ENCODE data around the gene LCN12.
"Not testable (repeated sequence)": the region's sequence is repeated elsewhere in the genome, so short reads cannot be mapped to it uniquely, and the experiment has no call there.

LCN12 gene

DNA sequence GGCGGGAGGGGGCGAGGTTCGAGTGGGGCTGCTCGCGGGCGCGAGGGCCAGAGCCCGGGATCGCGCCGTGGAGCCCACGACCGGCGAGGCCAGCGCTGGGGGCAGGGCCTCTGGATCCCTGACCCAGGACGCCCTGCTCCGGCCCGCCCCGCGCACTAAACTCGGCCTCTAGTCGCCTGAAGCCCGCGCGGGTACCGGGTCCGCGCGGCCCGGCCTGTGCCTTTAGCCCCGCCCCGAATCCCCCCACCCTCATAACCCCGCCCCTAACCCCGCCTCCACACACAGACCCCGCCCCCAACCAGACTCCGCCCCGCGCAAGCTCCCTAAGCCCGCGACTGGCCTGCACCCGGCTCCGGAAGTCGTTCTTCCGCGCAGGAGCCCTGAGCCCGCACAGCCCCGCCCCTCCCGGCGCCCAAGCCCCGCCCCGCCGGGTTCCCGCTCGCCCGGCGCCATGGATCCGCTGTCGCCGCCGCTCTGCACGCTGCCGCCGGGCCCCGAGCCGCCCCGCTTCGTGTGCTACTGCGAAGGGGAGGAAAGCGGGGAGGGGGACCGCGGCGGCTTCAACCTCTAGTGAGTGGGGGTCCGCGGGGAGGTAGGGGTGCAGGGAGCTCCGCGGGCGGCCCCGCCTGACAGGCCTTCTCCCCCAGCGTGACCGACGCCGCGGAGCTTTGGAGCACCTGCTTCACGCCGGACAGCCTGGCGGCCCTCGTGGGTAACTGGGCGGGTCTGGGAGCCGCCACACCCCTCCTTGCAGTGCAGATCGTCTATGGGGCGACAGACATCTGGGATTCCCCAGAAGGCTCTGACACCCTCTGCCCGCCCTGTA is 40.1 kb downstream of the LCN12 start, which contains the start of gene PAXX:
Gene PAXX (plus strand): TSS at position 430 of the 826 bp plus-strand sequence. CDS start 22 bp downstream, at position 452.
- peak; percentile 90 to 92 for DNase-seq

DNA sequence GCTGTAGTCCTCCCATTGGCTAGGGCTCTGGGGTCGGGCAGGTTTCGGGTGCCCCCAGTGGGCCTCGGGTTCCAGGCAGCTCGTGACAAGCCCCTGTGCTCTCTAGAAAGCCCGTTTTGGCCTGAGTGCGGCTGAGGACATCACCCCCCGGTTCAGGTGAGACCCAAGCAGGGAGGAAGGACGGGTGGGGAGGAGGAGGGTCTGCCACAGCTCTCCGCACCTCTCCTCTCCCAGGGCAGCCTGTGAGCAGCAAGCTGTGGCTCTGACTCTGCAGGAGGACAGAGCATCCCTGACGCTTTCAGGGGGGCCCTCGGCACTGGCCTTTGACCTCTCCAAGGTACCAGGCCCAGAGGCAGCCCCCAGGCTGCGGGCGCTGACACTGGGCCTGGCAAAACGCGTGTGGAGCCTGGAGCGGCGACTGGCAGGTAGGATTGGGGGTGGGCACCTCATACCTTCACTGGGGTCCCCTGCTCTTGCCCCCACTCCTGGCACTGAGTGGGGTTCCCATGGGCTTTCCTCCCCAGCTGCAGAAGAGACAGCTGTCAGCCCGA is 40.8 kb downstream of the LCN12 start:
- DNase-seq, result no peak

DNA sequence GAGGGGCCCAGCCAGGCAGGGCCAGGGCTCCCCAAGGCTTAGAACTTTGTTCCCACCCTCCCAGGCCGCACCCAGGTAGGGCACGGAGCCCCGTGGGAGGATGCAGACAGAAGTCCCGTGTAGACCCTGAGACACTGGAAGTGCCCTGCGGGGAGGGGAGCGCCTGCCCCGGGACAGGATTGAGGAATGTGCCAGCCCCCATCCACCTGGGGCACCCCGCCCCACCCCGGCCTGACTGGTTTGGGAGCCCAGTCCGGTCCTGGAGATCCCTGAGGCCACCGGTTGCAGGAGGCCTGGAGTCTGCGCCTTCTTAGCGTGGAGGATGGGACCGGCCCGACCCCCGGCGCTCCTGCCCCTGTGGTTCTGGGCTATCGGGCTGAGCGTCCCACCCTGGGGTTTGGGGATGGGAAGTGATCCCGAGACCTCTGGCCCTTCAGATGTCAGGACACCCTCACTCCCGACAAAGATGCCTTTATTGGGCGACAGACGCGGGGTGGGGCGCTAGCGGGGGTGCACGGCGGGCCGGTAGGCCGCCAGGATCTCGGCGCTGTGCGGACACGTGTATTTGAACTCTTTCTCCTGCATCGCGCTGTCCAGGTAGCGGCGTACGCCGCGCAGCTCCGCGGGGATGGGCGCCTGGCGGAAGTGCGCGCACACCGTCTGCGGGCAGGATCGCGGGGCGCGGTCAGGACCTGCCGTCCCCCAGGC is 42.3 kb downstream of the LCN12 start:
- no peak for DNase-seq

DNA sequence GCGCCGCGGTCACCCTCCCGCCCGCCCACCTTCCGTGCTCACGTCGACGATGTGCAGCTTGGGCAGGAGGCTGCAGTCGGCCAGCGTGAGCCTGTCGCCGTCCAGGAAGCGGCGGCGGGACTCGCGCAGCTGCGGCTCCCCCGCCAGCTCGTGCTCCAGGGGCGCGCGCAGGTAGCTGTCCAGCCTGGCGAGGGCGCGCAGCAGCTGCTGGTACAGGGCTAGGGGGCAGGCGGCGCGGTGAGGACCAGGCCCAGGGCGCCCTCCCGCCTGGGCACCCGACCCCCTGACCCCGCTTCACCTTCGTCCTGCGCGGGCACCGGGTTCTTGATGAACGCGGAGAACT is 42.8 kb downstream of the LCN12 start:
- DNase-seq, result no peak

DNA sequence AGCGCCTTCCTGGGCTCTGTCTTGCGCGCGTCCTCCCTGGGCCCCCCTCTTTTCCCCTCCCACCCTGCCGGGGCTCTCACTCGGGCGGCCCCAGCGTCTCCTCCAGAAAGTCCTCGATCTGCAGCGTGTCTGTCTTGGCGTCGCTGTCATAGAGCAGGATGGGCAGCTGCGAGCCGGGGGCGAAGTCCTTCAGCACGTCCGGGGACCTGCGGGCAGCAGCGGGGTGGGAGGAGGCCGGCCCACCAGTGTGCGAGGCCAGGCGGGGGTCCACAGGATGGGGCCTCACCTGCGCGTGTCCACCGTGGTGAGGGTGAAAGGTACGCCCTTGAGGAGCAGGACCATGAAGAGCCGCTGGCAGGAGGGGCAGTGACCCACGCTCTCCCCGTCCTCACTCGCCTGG is 43.3 kb downstream of the LCN12 start:
- DNase-seq, result no peak

DNA sequence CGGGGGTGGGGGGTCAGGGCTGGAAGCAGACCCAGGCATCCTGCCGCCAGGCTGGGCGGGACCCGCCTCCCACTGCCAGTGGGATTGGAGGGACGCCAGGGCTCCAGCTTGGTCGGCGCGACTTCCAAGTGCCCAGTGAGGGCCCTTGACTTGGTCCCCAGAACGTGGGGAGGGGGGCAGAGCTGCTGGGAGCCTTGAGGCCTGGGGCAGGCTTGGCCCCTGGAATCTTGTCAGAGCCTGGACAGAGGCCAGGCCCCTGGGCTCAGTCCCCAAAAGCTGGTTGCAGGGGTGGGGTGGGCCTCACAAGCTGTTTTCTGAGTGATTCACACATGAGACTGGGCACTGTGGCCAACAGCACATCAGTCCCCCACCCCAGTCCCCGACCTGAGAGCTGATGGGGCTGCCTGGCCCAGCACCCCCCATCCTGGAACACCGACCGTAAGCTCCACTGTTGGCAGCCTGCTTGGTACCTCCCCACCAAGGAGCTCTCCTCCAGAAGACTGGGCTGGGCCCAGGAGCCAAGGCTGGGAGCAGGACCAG is 43.8 kb downstream of the LCN12 start:
- no peak for DNase-seq

DNA sequence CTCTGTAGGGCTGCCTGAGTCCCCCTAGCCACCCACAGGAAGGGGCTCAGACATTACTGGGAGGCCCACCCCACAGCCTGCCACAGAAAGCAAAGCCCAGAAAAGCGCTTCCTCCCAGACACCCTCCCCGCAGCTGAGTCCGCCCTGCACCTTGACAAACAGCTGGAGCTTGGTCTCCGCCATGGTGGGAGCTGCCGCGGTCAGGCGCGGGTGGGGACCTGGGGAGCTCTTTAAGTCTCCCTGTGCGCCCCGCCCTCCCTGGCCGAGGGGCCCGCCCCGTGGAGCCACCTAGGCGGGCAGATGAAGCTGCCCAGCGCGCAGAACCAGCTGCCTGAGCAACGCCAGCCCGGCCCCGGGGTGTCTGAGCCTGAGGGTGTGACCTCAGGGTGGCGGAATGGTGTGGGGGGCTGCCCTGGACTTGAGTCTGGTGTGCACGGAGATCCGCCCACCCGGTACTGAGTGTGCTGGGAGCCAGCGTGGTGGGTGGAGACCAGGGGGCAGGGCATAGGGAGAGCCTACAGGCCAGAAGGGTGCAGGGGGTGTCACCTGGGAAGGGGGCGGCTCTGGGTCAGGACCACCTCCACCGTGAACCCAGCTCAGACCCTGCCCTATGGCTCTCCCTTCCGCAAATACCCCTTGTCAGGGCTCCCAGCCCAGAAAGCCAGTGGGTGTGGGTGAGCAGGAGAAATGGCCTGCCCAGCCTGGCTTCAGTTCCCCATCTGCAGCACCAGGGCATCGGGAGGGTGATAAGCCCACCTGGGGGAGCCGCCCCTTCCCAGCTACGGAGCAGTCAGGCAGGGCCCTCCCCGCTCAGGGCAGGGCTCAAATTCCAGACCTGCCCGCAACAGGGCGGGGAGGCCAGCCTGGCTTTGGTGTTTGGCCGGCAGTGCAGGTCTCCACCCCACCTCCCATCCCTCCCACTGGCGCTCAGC is 44.6 kb downstream of the LCN12 start, which contains the start of gene CLIC3:
Gene CLIC3 (minus strand): TSS at position 208 of the 932 bp plus-strand sequence. CDS start 25 bp downstream, at position 183.
- peak; percentile 17 to 19 for DNase-seq

DNA sequence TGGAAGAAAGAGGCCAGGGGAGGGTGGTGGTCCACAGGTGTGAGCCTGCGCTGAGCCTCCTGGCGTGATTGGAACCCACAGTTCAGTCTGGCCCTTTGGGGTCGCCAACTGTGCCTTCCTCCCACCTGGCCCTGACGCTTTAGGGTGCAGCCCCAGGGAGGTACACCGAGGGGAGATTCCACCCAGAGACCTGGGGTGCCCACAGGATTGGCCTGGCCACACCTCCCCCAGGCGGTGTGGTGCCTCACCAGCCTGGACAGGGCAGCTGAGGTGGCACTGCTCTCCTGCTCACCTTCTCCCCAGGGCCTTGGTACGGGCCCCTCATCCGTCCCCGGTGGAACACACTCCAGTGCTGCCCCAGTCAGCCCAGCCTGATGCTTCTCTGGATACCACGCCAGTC is 45.3 kb downstream of the LCN12 start:
- no peak for DNase-seq

DNA sequence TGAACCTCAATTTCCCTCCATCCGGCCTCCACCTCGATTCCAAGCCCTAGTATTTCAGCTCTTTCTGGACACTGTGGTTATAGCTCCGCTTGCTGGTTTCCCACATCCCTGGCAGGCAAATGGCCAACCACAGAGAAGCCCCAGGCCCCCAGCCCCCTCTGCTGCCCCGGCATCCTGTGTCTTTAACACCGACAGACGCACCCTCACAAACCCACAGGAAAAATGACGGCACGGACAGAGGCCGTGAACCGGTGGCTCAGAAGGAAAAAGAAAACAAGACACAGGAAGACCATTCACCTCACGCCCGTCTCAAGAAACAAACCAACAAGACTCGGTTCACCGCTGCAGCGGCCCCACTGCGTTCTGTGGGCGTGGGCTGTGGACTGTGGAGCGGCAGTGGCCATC is 45.8 kb downstream of the LCN12 start:
- no peak for DNase-seq

DNA sequence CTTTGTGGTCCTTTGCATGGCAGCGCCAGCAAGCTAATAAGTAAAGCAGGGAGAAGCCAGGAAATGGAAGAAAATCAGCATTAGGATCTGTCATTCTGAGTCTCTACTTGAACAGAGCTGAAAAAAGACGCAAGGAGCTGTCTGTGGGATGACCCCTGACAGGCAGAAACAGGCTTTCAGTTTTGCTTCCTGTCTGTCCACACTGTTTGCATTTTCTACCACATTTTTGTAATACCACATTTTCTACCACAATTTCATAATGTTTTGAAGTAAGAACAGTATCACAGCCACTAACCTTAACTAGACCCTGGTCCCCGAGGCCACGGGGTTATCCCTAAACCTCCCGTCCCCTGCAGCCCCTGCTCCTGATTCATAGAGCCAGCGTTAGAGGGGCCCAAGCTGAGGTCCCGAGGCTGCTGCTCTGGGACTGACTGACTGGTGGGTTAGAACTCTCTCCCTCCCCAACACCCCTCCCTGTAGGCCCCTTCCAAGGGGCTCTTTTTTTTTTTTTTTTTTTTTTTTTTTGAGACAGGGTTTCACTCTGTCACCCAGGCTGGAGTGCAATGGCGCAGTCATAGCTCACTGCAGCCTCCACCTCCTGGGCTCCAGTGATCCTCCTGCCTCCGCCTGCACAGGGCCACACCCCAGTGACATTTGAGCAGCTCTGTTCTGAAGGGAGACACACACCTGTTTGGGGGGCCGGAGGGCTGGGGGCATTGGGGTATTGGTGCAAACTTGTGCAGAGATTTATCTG is 48.3 kb downstream of the LCN12 start:
- no peak for DNase-seq

DNA sequence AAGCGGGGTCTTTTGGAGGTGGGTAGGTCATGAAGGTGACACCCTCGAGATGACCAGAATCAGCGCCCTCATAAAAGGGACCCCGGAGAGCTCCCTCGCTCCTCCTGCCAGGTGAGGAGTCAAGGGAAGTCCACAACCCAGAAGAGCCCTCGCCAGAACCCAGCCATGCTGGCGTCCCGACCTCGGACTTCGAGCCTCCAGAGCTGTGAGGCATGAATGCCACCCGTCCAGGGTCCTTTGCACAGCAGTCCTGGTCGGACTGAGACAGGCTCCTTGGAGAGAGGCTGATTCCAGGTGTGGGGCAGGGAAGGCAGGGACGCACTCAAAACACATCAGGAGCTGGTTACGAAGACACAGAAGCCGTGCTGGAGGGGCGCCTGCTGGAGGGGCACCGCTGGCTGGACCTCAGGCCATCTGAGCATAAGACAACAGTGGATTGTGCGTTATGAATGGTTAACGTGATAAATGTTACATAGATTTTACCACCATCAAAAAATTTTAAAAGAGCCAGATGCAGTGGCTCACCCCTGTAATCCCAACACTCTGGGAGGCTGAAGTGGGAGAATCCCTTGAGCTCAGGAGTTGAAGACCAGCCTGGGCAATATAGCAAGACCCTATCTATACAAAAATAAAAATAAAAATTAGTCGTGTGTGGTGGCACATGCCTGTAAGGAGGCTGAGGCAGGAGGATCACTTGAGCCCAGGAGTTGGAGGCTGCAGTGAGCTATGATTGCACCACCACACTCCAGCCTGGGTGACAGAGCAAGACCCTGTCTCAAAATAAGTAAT is 50.0 kb downstream of the LCN12 start:
- DNase-seq, result no peak

DNA sequence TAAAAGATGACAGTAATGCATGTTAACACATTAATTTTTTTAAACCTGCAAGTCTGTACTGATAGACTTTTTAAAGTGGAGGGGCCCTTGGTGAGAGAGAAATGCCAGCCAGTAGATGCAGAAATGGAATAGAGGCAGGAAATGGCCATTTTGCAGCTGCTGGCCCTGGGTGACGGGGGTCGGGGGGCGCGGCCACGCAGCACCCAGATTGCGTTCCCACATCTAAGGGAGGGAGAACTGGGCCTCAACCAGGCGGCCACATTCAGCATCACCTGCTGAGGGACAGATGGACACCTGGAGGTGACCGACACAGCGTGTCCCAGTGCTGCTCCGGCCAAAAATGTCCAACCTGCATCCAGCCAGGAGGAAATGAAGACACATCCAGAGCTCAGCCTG is 50.6 kb downstream of the LCN12 start:
- DNase-seq, result no peak

DNA sequence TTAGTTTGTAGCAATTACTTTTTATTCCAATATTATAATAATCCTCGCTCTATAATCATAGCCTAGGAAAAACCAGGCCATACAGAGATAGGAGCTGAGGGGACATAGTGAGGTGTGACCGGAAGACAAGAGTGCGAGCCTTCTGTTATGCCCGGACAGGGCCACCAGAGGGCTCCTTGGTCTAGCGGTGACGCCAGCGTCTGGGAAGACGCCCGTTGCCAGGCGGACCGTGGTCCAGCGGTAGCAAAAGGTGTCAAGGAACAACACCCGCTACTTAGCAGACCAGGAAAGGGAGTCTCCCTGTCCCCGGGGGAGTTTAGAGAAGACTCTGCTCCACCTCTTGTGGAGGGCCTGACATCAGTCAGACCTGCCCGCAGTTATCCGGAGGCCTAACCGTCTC is 52.2 kb downstream of the LCN12 start:
- not testable (repeated sequence) for DNase-seq
